MCF 10A (cell line): ENCODE results near the gene VAMP3. TPM values are rescaled to one million over a fixed set of nuclear protein-coding genes. Genes with fewer than 3 reads are reported as not detected.

Experiments
- BruUV-seq: library from RNA; stranded (reverse); fragments of 400-500 nt; replicated peaks from 2 replicates; lab custom pipeline; 2021; lab: Mats Ljungman, UMichigan
- CTCF ChIA-PET: fragments of 300-600 bp; sonication (Branson Sonifier 250); formaldehyde crosslinking; extraction: SDS; loops from one replicate; lab custom pipeline; 2021; ENCODE audit warnings: antibody characterized with exemption, inconsistent platforms; lab: Yijun Ruan, JAX
- POLR2A ChIA-PET: fragments of 300-600, 350-650 bp; sonication (Branson Sonifier 250); formaldehyde crosslinking; extraction: SDS; loops from one replicate; lab custom pipeline; 2020; ENCODE audit warnings: antibody characterized with exemption, inconsistent platforms; lab: Yijun Ruan, JAX
- DNase-seq: peaks from one replicate; pipeline ENCODE4 v3.0.0-alpha.2; 2018; ENCODE audit not compliant: unreplicated experiment
- H3K27ac Mint-ChIP-seq: one replicate; pipeline ENCODE4 v1.8.0; 2022; ENCODE audit warnings: mild to moderate bottlenecking, low read depth, mixed read lengths; ENCODE audit not compliant: unreplicated experiment
- H3K27me3 Mint-ChIP-seq: one replicate; pipeline ENCODE4 v1.8.0; 2022; ENCODE audit warnings: mixed read lengths; ENCODE audit not compliant: insufficient read depth, unreplicated experiment
- H3K36me3 Mint-ChIP-seq: one replicate; pipeline ENCODE4 v1.8.0; 2022; ENCODE audit warnings: mild to moderate bottlenecking, moderate library complexity, mixed read lengths; ENCODE audit not compliant: insufficient read depth, unreplicated experiment
- H3K4me1 Mint-ChIP-seq: one replicate; pipeline ENCODE4 v1.8.0; 2022; ENCODE audit warnings: mixed read lengths; ENCODE audit not compliant: insufficient read depth, unreplicated experiment
- H3K4me3 Mint-ChIP-seq: one replicate; pipeline ENCODE4 v1.8.0; 2022; ENCODE audit warnings: mild to moderate bottlenecking, moderate library complexity, mixed read lengths; ENCODE audit not compliant: unreplicated experiment
- H3K9me3 Mint-ChIP-seq: one replicate; pipeline ENCODE4 v1.8.0; 2022; ENCODE audit warnings: mixed read lengths; ENCODE audit not compliant: unreplicated experiment
- intact Hi-C: fragments of 100-400 bp; cut with micrococcal nuclease; formaldehyde crosslinking; loops from 2 replicates; pipeline ENCODE4 v1.14.1; 2022
- total RNA-seq: library from RNA; stranded (reverse); gene quantifications from 2 replicates; pipeline ENCODE4 v1.2.3, GENCODE V29; 2022
- TF ChIP-seq, protein P1 (sequence below): fragments of 200-600 bp; IDR thresholded peaks from one replicate; pipeline ENCODE4 v1.8.0; 2022; ENCODE audit warnings: antibody characterized with exemption, mild to moderate bottlenecking; ENCODE audit not compliant: unreplicated experiment

VAMP3 gene
- total RNA-seq, 1 experiment from 2014 or later: 58.6 TPM

DNA sequence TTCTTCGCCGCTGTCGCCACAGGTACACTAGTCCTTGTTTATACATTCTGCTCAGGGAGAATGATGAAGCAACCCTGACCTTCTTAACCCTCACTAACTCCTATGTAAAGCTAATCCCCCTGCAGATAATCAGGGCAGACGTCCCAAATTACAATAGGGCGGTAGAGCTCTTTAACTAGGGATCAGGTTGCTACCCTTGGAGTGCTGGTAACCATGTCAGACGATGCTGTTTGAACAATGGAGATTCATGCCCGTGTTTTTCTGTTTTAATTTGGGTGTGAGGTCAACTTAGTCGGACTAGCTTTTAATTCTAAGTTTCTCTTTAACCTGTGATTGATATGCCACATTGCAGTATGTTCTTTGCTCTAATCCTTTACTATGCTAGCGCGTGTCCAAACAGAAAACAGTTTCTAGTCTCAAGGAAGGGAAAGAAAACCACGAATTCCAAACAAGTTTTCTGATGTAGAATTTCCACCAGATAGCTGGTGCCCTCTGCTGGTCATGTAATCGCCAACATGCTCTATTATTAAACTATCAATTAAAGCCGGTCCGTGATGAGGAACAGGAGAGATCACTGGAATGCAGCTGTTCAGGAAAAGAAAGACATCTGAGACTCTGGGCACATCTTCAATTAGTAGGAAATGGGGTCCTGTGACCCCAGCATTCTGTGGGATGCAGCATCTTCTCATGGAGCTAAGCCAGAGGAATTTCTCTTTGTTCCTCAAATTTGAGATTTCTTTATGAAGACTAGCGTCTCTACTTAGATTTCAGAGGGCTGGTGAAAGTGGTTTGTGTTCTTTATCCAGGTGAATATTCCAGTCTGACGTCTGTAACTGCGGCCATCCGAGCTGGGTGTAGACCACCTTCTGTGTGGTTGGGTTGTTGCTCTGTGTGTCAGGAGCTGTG, 18.3 kb upstream of the VAMP3 start:
- H3K27ac Mint-ChIP-seq: no peak overlapping the region
- CTCF ChIA-PET: interaction anchor here (0.6 to 11.5 kb wide), 48 partner anchors 10 to 1248 kb away, joined by 3 to 646 read pairs (median 4); no protein-coding TSS in a partner anchor

DNA sequence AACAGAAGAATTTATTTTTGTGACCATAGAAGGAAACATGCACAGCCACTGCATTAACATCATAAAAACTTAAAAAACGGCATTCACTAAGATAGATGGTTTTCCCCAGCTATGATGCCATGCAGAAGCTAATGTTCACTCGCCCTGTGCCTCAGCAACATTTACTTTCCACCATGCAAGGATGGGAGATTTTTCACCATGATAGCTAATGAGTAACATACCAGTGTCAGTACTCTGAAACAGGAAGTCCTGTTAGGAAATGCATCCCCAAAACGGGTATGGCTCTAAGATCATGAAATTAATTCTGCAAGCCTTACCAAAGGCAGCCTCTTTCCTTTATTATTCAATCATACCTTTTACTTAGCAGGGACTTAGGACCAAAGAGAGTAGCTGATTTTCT, 17.5 kb upstream of the VAMP3 start:
- POLR2A ChIA-PET: interaction anchor here (1.0 to 2.9 kb wide), 3 partner anchors 8 to 87 kb away, joined by 3 to 18 read pairs (median 4); partner anchors contain the start of gene VAMP3
- H3K4me3 Mint-ChIP-seq: no peak overlapping the region
- CTCF ChIA-PET: interaction anchor here (0.7 to 11.5 kb wide), 24 partner anchors 9 to 711 kb away, joined by 3 to 646 read pairs (median 6); no protein-coding TSS in a partner anchor
- H3K27ac Mint-ChIP-seq: no peak overlapping the region
- H3K27me3 Mint-ChIP-seq: peaks cover 11% of the 10 kb centered on the region
- TF ChIP-seq, protein P1, sequence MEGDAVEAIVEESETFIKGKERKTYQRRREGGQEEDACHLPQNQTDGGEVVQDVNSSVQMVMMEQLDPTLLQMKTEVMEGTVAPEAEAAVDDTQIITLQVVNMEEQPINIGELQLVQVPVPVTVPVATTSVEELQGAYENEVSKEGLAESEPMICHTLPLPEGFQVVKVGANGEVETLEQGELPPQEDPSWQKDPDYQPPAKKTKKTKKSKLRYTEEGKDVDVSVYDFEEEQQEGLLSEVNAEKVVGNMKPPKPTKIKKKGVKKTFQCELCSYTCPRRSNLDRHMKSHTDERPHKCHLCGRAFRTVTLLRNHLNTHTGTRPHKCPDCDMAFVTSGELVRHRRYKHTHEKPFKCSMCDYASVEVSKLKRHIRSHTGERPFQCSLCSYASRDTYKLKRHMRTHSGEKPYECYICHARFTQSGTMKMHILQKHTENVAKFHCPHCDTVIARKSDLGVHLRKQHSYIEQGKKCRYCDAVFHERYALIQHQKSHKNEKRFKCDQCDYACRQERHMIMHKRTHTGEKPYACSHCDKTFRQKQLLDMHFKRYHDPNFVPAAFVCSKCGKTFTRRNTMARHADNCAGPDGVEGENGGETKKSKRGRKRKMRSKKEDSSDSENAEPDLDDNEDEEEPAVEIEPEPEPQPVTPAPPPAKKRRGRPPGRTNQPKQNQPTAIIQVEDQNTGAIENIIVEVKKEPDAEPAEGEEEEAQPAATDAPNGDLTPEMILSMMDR: no peak
- no TSS peak for BruUV-seq
- no peak for DNase-seq
- intact Hi-C loops: loop anchor here (1.0 kb wide), 1 partner anchor 149 kb away; no protein-coding TSS in a partner anchor
- no peaks in the 10 kb centered on the region for H3K4me1 Mint-ChIP-seq
- H3K36me3 Mint-ChIP-seq: no peaks in the 10 kb centered on the region
- H3K9me3 Mint-ChIP-seq: no peaks in the 10 kb centered on the region

More for the DNA sequence above, 18.3 kb upstream of the VAMP3 start:
- Mint-ChIP-seq H3K36me3 (no peaks in the 10 kb centered on the region), H3K4me3 (peak overlapping the region; percentile 50), H3K9me3 (no peaks in the 10 kb centered on the region), H3K27me3 (peaks cover 11% of the 10 kb centered on the region), H3K4me1 (no peaks in the 10 kb centered on the region)
- POLR2A ChIA-PET: interaction anchor here (0.5 to 2.9 kb wide), 9 partner anchors 7 to 664 kb away, joined by 3 to 23 read pairs (median 4); no protein-coding TSS in a partner anchor
- intact Hi-C loops: loop anchor here (1.0 kb wide), 2 partner anchors 85 to 150 kb away; no protein-coding TSS in a partner anchor
- TF ChIP-seq, protein P1: peak; percentile 67
- peak; percentile 68 for DNase-seq
- BruUV-seq: no TSS peak

DNA sequence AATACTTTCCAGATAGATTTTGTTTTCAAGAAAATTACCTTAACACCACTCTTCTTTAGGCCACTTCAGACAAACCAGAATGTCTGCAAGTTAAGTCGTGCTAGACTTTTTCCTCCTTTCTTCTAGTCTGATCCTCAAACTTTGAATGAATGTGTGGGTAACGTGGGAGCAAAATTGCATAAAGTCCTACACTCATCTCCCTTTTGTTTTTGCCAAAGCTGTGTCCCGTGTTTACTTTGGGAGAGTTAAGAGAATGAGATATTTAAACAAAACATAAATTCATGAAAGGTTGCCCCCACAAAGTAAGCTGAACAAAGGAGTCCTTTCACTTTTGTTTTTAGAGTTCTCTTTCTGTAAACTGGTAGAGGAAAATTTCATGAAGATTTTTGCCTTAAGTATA, 16.9 kb upstream of the VAMP3 start:
- no TSS peak for BruUV-seq
- Mint-ChIP-seq H3K9me3 (no peaks in the 10 kb centered on the region), H3K4me1 (no peaks in the 10 kb centered on the region), H3K36me3 (no peaks in the 10 kb centered on the region), H3K27me3 (peaks cover 11% of the 10 kb centered on the region), H3K27ac (no peak overlapping the region), H3K4me3 (no peak overlapping the region)
- CTCF ChIA-PET: interaction anchor here (1.0 to 11.5 kb wide), 8 partner anchors 11 to 712 kb away, joined by 3 to 646 read pairs (median 16); no protein-coding TSS in a partner anchor
- POLR2A ChIA-PET: interaction anchor here (1.0 to 1.8 kb wide), 2 partner anchors 9 to 17 kb away, joined by 3 to 4 read pairs; partner anchors contain the start of gene VAMP3
- no peak for DNase-seq
- TF ChIP-seq, protein P1: no peak
- intact Hi-C loops: no loop called here

DNA sequence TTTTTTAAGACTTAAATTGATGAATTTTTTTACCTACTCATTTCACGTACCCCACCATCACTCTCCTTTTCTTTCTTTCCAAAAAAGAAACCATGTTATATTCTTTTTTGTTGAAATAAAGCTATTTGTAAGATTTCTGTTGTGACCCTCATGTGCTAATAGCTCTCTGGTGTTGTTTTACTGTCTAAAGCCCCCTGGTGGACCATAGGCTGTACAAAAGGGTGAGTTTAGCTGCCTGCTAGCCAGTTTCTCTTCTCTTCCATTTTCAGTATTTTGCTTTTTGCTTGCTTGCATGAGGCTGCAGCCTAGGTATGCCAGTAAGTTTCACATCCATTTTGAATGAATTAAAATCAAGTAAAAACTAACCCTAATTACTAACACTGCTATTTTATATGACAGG, 15.6 kb upstream of the VAMP3 start:
- TF ChIP-seq, protein P1: no peak
- POLR2A ChIA-PET: no interaction called here
- peak; percentile 9 for DNase-seq
- Mint-ChIP-seq H3K9me3 (no peaks in the 10 kb centered on the region), H3K27ac (no peak overlapping the region), H3K4me1 (no peaks in the 10 kb centered on the region), H3K4me3 (no peak overlapping the region), H3K27me3 (peaks cover 11% of the 10 kb centered on the region), H3K36me3 (no peaks in the 10 kb centered on the region)
- BruUV-seq: no TSS peak
- CTCF ChIA-PET: interaction anchor here (1.0 to 11.5 kb wide), 3 partner anchors 13 to 149 kb away, joined by 4 to 646 read pairs (median 28); no protein-coding TSS in a partner anchor
- intact Hi-C loops: no loop called here
